B cell (primary cell): Measurements from ENCODE around the gene TMEM63A. TPM values are rescaled to one million over a fixed set of nuclear protein-coding genes. Genes with fewer than 3 reads are reported as not detected.
"Not testable (repeated sequence)": the region's sequence is repeated elsewhere in the genome, so short reads cannot be mapped to it uniquely, and the experiment has no call there.

Source experiments
- ATAC-seq: fragments of 200-7000 bp; cut with Tn5 transposase; one replicate; pipeline ENCODE4 v1.10.0; 2021; ENCODE audit warnings: low read depth, mild to moderate bottlenecking, moderate number of reproducible peaks, moderate library complexity
- CTCF ChIA-PET: fragments of 350-600 bp; sonication (Branson Sonifier 250); formaldehyde crosslinking; loops from one replicate; lab custom pipeline; 2021; ENCODE audit warnings: antibody characterized with exemption, inconsistent platforms; lab: Charles Lee
- POLR2A ChIA-PET: fragments of 350-600 bp; sonication (Branson Sonifier 250); formaldehyde crosslinking; loops from one replicate; lab custom pipeline; 2021; ENCODE audit warnings: antibody characterized with exemption; lab: Charles Lee
- DNase-seq: peaks from one replicate; pipeline ENCODE4 v3.0.0; 2013
- H2AFZ ChIP-seq: 2 replicates; pipeline ENCODE4 v1.6.1; 2012; ENCODE audit warnings: mild to moderate bottlenecking, low read depth, low read length; ENCODE audit not compliant: insufficient read depth, poor library complexity, severe bottlenecking
- H3K27ac ChIP-seq, 2 donors: 1 replicate in 1 of 2; 2 replicates in 1 of 2; pipeline ENCODE4 v1.5.1; 2012 to 2013; ENCODE audit warnings: low read length in 2 of 2, mild to moderate bottlenecking in 2 of 2, moderate library complexity in 1 of 2
- H3K27me3 ChIP-seq, 4 experiments: fragments of 200-600 bp in 1 of 4; sonication (generic) in 1 of 4; replicated peaks in 1 of 4; 1 replicate in 2 of 4; 2 replicates in 2 of 4; pipeline versions ENCODE4 v1.6.1 to v1.7.0; 2013 to 2016; ENCODE audit warnings: low read length in 3 of 4, mild to moderate bottlenecking in 2 of 4, mixed read lengths in 1 of 4, moderate library complexity in 1 of 4; ENCODE audit not compliant: insufficient read depth in 4 of 4, control insufficient read depth in 3 of 4; ENCODE audit errors: control extremely low read depth in 1 of 4
- H3K36me3 ChIP-seq, 2 experiments: replicated peaks in 1 of 2; 1 replicate in 1 of 2; 2 replicates in 1 of 2; pipeline versions ENCODE4 v1.6.1 to v1.7.1; 2013; ENCODE audit warnings: low read length in 1 of 2; ENCODE audit not compliant: insufficient read depth in 2 of 2, control insufficient read depth in 1 of 2; ENCODE audit errors: control extremely low read depth in 1 of 2, extremely low read depth in 1 of 2
- H3K4me1 ChIP-seq, 2 donors: fragments of 200-600 bp in 1 of 2; sonication (generic) in 1 of 2; 1 replicate in 1 of 2; 2 replicates in 1 of 2; pipeline versions ENCODE4 v1.5.1 to v1.6.1; 2013 to 2017; ENCODE audit warnings: low read length in 2 of 2; ENCODE audit not compliant: control insufficient read depth in 2 of 2, insufficient read depth in 2 of 2
- H3K4me2 ChIP-seq: replicated peaks from 2 replicates; pipeline ENCODE3; 2012; ENCODE audit warnings: mild to moderate bottlenecking, low read depth, low read length; ENCODE audit not compliant: poor library complexity, severe bottlenecking
- H3K4me3 ChIP-seq, 5 experiments: fragments of 200-600 bp in 1 of 5; sonication (generic) in 1 of 5; 1 replicate in 3 of 5; 2 replicates in 2 of 5; pipeline versions ENCODE4 v1.5.1 to v1.7.0; 2011 to 2016; ENCODE audit warnings: low read length in 4 of 5, mild to moderate bottlenecking in 4 of 5, low read depth in 2 of 5, control low read depth in 1 of 5, moderate library complexity in 1 of 5; ENCODE audit not compliant: insufficient read depth in 1 of 5; ENCODE audit errors: control extremely low read depth in 1 of 5, extremely low read depth in 1 of 5
- H3K79me2 ChIP-seq: fragments of 200-600 bp; sonication (generic); one replicate; pipeline ENCODE4 v1.6.0; 2016; ENCODE audit warnings: low read length; ENCODE audit not compliant: control insufficient read depth, insufficient read depth
- H3K9ac ChIP-seq: fragments of 200-600 bp; sonication (generic); 2 replicates; pipeline ENCODE4 v1.6.1; 2017; ENCODE audit warnings: mild to moderate bottlenecking, low read length, moderate library complexity
- H3K9me3 ChIP-seq, 3 donors: one replicate each; pipeline versions ENCODE4 v1.6.1 to v1.7.1; 2013; ENCODE audit warnings: low read length in 2 of 3; ENCODE audit not compliant: control insufficient read depth in 2 of 3, insufficient read depth in 1 of 3; ENCODE audit errors: control extremely low read depth in 1 of 3
- H4K20me1 ChIP-seq: 2 replicates; pipeline ENCODE4 v1.6.0; 2012; ENCODE audit warnings: mild to moderate bottlenecking, low read length; ENCODE audit not compliant: insufficient read depth, control insufficient read depth, poor library complexity, severe bottlenecking
- H3K27ac Mint-ChIP-seq: one replicate; pipeline ENCODE4 v1.8.0; 2021; ENCODE audit warnings: mixed read lengths
- H3K27me3 Mint-ChIP-seq: one replicate; pipeline ENCODE4 v1.8.0; 2021; ENCODE audit warnings: mixed read lengths
- H3K4me1 Mint-ChIP-seq: one replicate; pipeline ENCODE4 v1.8.0; 2021; ENCODE audit warnings: mixed read lengths
- H3K4me3 Mint-ChIP-seq: one replicate; pipeline ENCODE4 v1.8.0; 2021; ENCODE audit warnings: mixed read lengths
- H3K9me3 Mint-ChIP-seq: one replicate; pipeline ENCODE4 v1.8.0; 2022; ENCODE audit warnings: mixed read lengths; ENCODE audit not compliant: insufficient read depth
- CTCF ChIP-seq: fragments of 200-600 bp; IDR thresholded peaks from one replicate; pipeline ENCODE4 v1.8.0; 2022; ENCODE audit warnings: antibody characterized with exemption, mild to moderate bottlenecking
- EZH2 ChIP-seq: IDR thresholded peaks from 2 replicates; pipeline ENCODE4 v1.6.1; 2012; ENCODE audit warnings: borderline replicate concordance, low read depth, mild to moderate bottlenecking, moderate library complexity, low read length; ENCODE audit not compliant: insufficient read depth, poor library complexity, severe bottlenecking
- WGBS: methylation state at CpG from one replicate; pipeline ENCODE4 v1.1.5; 2013; ENCODE audit warnings: missing lambda C conversion rate; ENCODE audit not compliant: insufficient coverage; 5-methylcytosine and 5-hydroxymethylcytosine counted together
- intact Hi-C: fragments of 100-400 bp; cut with micrococcal nuclease; formaldehyde crosslinking; loops from one replicate; pipeline ENCODE4 v1.10.0; 2022
- polyA plus RNA-seq: library from polyadenylated mRNA; depleted of rRNA; stranded (reverse); fragments of >200 nt; gene quantifications from 2 replicates; pipeline ENCODE4 v1.2.3, GENCODE V29; 2012
- total RNA-seq, 2 donors: library from RNA; stranded (reverse); fragments of 120-200 nt in 1 of 2; gene quantifications; 1 replicate in 1 of 2; 2 replicates in 1 of 2; pipeline versions ENCODE4 v1.2.3 to v1.2.4, GENCODE V29; 2013 to 2022

The TMEM63A gene
- total and polyA plus RNA-seq, 2 donors (not counting 1 experiment from before 2014, with no cell fraction given), result 209 to 238 TPM

- Histone ChIP-seq H3K9ac (no peak overlapping the region), H3K4me2 (no peak overlapping the region), H3K27ac (no peak overlapping the region), H3K79me2 (no peaks in the 10 kb centered on the region), H3K4me3 (no peak overlapping the region), H4K20me1 (no peaks in the 10 kb centered on the region), H3K27me3 (peaks cover 0 to 2% (median 0%) of the 10 kb centered on the region in 4 experiments), H3K36me3 (no peaks in the 10 kb centered on the region), H3K9me3 (no peaks in the 10 kb centered on the region), H2AFZ (no peak overlapping the region), H3K4me1 (peaks cover 4 to 5% of the 10 kb centered on the region in 2 donors)
- CTCF ChIA-PET, result no interaction called here
- Mint-ChIP-seq H3K9me3 (no peaks in the 10 kb centered on the region), H3K4me1 (peaks cover 3% of the 10 kb centered on the region), H3K27me3 (peaks cover 4% of the 10 kb centered on the region), H3K27ac (no peak overlapping the region), H3K4me3 (no peak overlapping the region)
- TF ChIP-seq CTCF, result no peak
- TF ChIP-seq EZH2, result no peak
- no peak for ATAC-seq
- POLR2A ChIA-PET, result no interaction called here
- 94% methylated on average over 14 of the region's 17 CpGs for WGBS
- DNase-seq, result no peak
- intact Hi-C loops, result no loop called here
These were observed 66.5 kb downstream of the TMEM63A start for GRCh38 chr1:225815526-225816178.

- CTCF ChIA-PET, H3K27ac Mint-ChIP-seq, H3K36me3 ChIP-seq, DNase-seq, H3K4me1 ChIP-seq, H4K20me1 ChIP-seq, H3K9ac ChIP-seq, H3K4me3 ChIP-seq, H3K9me3 Mint-ChIP-seq, POLR2A ChIA-PET, H3K27me3 ChIP-seq, H3K4me3 Mint-ChIP-seq, intact Hi-C loops, H3K9me3 ChIP-seq, H3K27me3 Mint-ChIP-seq, H3K27ac ChIP-seq, H3K4me1 Mint-ChIP-seq, ATAC-seq, H2AFZ ChIP-seq, H3K79me2 ChIP-seq, H3K4me2 ChIP-seq: not testable (repeated sequence)
- 100% methylated on average over 2 of the region's 7 CpGs for WGBS
These were observed 67.1 kb downstream of the TMEM63A start for GRCh38 chr1:225815090-225815489.
